ENCODE data around the gene EML1.

- TF ChIP-seq POLR2A (IDR thresholded peaks at IDR 0.05) (no peak), CTCF (IDR thresholded peaks at IDR 0.05) (no peak)
These were observed 23.4 kb downstream of the EML1 start for GRCh38 chr14:99816642-99817041.

All from body of pancreas (tissue), 4 donors.